Body of pancreas (tissue), 4 donors: Measurements from ENCODE around the gene TMEM240.

Experiments
- CTCF ChIP-seq, 7 experiments: fragments of 450-650 bp in 4 of 7; fragments of 200-600 bp in 3 of 7; sonication (generic) in 3 of 7; IDR thresholded peaks; one replicate each; pipeline ENCODE4 v1.5.1; 2016 to 2019; ENCODE audit warnings: antibody characterized with exemption in 7 of 7
- POLR2A ChIP-seq, 3 donors: fragments of 450-650 bp; IDR thresholded peaks; one replicate each; pipeline ENCODE4 v1.6.1; 2016; ENCODE audit warnings: antibody characterized with exemption in 3 of 3, mild to moderate bottlenecking in 2 of 3

GRCh38 chr1:1558591-1558990 lies 18.2 kb upstream of the TMEM240 start:
- TF ChIP-seq CTCF (IDR thresholded peaks at IDR 0.05) (no peak), POLR2A (IDR thresholded peaks at IDR 0.05) (no peak)
